Fibroblast of skin of left quadriceps (primary cell): ENCODE results near the gene GRAMD1B.
A peak's percentile ranks its signal among the peaks of the same experiment; 100 is the strongest.

Source experiments
- DNase-seq, 2 experiments: peaks; one replicate each; pipeline ENCODE4 v3.0.0-alpha.2; 2013; ENCODE audit warnings: low read depth in 2 of 2

The GRAMD1B gene

DNA sequence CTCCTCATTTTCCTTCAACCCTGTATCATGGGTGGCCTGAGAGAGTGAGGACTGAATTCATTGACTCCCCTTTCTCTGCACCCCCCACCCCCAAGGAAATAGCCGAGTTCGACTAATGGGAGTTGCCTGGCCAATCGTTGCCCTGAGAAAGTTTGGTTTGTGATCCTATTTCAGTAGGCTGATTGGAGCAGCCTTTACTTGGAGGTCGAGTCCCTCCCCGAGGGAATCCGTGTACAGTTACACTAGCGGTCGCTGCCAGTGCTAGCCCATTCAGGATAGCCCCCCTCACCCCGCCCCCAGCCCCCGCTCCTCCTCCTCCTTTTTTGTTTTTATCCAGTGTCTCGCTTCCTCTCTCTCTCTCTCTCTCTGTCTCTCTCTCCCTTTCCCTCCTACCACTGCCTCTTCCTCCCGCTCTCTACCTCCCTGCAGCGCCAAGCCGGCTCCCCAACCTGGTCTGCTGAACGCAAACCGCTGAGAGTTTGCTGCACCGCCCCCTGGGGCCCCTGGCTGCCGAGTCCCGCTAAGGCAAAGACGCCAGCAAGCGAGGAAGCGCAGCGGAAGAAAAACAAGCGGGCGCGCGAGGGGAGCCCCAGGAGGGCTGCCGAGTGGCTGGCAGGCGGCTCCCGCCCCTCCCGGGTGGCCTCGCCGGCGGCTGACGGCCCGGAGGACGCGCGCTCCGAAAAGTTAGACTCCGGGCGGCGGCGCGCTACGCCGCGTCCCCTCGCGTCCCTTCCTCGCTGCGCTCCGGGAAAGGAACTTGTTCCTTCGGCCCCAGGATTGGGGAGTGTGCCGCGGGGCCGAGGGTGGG, at the start of gene GRAMD1B:
GRAMD1B (plus strand) TSS at position 357 of the 808 bp plus-strand sequence. CDS start 524 bp downstream, outside the sequence.
- DNase-seq: peak; percentile 84 to 86

DNA sequence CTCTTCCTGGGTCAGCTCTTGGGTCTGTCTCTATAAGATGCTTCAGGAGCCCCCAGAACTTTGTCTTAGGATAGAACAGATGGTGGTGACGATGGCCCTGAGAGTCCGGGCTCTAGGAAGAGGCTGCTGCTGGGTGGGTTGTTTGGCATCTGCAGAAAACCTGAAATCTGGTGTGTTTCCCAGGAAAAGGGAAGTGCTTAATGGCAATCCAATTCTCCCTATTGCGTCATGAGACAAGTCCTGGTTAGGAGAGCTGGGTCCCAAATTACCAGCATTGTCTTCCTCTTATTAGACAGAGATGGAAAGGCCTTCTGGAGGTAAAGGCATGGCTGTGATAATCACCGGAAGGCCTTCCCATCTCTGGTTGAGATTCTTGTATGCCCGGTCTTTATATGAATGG, 48.9 kb upstream of the GRAMD1B start:
- DNase-seq: no peak

DNA sequence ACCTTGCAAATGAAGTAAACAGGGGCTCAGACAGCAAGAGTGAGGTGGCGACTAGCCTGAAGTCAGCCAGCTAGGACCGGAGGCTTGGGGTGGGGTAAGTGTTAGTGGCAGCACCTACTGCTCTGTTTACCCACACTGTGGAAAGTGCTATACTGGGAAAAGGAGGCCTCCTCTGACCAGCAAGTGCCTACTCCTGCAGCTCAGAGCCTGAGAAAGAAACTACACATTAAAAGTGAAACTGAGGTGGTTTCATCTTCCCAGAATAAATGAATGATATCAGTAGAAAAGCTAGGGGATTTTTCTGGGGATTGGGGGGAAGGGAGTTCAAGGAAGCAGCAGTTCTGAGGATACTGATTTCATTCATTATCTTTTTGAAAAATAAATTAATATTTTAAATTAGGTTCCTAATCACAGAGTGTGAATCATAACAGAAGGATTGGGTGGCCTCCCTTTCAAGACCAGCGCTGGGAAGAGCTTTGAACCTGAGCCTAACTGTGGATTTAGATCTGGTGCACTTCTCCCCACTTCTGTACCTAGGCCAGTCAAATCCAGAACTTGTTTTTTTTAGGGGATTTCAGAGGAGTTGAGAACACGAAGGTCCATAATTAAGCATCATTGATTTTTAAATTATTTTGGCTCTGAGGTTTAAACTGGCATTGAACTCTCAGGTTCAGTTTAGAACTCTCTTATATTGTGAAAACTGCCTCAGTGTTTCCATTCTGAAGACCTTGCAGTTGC, 48.1 kb upstream of the GRAMD1B start:
- no peak for DNase-seq

DNA sequence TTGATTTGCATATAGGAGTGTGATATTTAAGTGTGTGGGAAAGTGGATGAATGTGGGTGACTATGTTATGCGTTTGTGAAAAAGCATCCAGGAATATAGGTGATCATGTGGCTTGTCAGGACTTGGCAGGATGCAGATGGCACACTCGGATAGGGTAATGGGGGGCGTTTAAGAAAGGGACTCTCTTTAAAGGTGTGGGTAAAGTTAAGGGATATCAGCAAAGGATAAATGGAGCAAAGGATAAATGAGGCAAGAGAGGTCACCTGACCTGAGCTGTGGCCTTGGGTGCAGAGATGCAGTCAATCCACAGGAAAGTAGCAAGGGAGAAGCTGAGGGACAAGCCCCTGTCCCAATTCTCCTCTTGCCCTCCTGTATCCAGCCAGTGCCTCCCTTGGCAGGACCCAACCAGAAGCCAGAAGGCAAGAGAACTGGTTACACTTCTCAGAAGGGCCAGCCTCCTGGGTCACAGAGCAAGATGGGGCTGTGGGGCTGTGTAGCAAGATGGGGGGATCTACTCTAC, 47.5 kb upstream of the GRAMD1B start:
- DNase-seq: no peak

DNA sequence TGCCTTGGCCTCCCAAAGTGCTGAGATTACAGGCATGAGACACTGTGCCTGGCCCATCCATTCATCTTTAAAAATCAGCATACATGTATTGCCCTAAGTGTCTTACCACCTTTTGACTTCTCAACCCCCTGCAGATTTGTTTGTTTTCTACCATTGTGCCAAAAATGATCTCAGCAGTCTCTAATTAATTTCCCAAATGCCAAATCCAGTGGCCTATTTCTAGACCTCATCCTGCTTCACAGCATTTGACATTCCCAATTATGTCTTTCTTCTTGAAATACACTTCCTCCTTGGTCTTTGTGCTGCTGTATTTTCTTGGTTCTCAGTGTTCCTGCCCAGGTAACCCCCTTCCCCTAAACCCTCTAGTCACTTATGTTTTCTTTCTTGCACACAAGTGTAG, 46.0 kb upstream of the GRAMD1B start:
- no peak for DNase-seq

DNA sequence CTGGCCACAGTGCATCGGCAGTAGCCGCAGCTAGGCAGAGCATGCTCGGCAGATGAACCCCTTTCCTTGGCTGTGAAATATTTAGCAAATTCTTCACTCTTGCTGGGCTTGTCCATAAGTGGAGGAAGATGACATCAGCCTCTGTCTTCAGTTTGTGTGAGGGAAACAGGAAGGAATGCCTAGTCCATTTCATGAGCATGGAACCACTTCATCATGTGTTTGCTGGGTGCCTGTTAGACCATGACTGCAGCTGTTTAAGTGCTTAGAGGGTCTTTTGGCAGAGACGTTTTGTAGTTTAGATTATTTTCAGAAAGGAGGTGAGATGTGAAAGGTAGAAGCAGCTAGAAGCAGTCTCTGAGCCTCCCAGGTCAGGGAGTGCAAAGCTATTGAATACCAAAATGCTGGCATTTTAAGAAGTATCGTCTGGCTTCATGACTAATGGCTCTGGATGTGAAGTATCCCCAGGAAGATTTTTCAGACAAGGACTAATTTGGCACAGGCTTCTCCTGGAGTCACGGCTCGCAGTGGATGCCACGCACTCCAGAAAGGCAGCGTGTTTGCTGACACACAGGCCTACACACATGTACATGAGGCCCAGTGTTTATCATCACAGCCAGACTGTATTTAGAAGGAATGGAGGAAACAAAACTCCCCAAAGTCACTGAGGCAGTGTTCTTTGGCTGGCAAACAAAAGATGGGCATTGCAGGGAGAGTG, 43.1 kb upstream of the GRAMD1B start:
- peak; percentile 38 to 42 for DNase-seq

DNA sequence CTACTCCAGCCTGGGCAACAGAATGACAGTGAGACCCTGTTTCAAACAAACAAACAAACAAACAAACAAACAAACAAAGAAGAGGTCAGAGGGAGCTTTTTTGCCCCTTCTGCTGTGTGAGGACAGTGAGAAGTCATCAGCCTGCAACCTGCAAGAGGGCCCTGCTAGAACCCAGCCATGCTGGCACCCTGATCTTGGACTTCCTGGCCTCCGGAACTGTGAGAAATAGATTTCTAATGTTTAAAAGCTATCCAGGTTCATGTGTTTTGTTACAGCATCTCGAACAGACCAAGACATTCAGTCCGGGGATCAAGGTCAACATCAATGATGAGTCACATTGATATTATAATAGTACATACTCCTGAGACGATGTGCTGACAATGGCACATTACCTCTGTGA, 41.4 kb upstream of the GRAMD1B start:
- DNase-seq: no peak

DNA sequence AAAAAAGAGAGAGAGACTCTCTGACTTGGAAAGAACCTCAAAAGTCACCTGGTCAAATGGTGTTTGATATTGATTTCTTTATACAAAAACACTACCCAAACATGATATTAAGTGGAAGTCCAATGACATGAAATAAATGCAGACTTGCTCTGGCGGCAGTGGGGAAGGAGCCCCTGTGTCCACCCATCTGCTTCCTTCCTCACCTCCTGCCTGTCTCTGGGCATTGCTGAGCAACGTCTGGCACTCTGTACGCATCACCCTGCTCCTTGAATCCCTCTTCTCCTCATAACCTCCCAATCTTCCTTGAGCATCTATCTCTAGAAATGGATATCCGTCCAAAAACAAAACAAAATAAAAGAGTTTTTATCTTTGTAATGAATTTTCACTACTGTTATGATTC, 39.9 kb upstream of the GRAMD1B start:
- no peak for DNase-seq

DNA sequence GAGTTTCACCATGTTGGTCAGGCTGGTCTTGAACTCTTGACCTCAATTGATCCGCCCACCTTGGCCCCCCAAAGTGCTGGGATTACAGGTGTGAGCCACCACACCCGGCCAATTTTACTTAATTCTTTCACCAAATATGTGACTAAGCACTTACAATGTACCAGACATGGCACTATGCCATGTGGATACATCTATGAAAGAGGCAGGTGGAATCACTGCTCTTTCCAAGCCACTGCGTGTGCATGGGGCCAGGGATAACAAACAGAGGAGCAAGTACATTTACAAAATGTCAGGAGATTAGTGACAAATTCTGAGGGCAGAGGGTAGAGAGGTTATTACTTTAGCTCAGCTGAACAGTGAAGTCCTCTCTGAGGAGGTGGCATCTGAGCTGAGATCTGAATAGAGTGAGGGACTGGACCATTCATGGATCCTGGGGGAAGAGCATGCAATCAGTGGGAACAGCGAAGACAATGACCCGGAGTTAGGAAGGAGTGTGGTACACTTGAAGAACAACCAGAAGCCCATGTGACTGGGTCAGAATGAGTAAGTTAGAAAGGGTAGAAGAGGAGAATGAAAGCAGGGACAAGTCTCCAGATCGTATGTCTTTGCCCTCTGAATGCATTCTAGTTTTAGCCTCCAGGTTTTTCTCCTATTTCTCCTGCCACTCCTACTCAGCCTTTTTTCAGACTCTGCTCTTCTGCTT, 38.3 kb upstream of the GRAMD1B start:
- no peak for DNase-seq

DNA sequence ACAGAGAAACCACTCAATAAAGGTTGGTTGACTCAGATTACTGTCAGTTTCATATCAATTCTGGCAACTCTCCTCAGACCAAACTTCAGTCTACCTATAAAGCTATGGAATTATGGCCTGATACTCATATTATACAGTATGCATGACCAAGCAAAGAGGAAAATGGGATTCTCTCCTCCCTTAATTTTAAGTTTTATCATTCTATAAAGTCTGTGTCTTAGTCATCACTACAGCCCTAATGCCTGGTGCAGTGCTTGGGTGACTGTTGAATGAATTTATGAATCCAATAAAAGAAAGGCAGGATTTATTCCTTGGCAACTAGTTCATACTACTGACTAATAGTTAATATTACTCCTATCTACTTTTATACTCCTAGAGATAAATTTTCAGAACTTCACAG, 37.6 kb upstream of the GRAMD1B start:
- DNase-seq: no peak

DNA sequence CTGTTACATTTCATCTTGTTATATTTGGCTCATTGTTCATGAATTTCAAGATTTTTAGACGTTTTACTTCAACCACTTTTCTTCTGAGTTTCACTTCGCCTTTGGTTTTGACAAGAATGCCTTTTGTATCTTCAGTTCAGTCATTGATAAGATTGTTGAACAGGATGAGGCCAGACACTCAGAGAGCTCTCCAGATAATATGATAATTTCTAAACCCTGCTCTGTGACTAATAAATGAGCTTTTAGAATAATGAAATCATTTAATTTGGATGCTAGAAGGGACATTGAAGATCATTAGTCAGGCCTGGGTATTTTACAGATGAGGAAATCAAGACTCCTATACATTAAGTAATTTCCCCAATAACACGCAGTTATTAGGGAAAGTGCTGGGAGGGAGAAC, 37.2 kb upstream of the GRAMD1B start:
- no peak for DNase-seq

DNA sequence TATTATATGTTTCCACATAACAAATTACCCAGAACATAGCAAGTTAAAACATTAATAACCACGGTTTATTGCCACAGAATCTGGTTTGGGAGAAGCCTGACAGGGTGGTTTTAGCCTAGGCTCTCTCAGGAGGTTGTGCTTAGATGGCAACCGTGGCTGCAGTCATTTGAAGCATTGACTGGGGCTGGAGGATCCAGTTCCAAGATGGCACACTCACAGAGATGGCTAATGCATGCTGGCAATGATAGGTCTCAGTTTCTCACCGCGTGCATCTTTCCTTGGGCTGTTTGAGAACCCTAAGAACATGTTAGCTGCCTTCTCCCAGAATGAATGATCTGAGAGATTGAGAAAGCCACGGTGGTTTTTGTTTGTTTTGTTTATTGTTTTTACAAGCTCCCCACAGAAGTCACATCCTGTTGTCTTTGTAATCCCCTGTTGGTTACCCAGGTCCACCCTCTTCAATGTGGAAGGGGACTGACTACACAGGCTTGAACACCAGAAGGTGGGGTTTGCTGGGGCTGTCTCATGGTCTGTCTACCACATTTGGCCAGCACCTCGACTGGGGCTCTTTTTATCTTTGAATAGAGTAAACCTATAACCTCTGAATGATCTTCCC, 36.6 kb upstream of the GRAMD1B start:
- no peak for DNase-seq

DNA sequence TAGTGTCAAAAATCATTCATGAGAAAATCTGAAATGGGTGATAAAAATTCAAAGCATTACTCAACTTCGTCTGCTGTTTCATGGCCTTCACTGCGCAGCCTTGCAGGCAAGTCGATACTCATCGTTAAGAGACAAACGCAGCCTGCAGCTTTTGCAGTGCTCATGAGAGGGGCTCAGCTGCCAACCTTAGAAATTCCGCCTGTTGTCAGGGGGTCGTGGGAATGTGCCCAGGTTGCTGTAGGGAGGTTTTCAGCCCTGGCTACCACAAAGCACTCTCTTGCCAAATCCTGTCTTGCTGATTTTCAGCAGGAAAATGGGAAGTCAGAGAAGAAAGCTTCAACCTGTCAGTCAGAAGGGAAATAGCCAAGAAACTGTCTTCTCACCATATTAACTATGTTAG, 25.4 kb upstream of the GRAMD1B start:
- DNase-seq: no peak

DNA sequence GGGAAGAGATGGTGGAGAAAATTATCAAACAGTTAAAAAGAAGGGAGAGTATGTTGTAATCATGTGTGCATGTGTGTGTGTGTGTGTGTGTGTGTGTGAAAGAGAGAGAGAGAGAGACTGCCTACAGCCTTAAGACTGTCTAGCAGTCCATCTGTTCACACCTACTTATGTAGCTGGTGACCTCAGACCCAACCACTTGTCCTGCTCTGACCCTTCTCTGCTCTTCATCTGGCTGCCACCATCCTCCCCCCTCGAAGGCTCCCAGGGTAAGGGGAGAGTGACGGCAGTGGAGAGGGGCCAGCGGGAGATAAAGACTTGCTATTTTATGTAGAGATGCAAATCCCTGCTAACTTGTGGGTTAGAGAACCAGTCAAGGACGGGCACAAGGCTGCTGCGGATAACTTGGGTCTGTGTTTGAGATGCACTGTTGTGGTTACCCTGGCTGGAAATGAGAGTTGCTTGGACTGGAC, 24.9 kb upstream of the GRAMD1B start:
- DNase-seq: no peak

DNA sequence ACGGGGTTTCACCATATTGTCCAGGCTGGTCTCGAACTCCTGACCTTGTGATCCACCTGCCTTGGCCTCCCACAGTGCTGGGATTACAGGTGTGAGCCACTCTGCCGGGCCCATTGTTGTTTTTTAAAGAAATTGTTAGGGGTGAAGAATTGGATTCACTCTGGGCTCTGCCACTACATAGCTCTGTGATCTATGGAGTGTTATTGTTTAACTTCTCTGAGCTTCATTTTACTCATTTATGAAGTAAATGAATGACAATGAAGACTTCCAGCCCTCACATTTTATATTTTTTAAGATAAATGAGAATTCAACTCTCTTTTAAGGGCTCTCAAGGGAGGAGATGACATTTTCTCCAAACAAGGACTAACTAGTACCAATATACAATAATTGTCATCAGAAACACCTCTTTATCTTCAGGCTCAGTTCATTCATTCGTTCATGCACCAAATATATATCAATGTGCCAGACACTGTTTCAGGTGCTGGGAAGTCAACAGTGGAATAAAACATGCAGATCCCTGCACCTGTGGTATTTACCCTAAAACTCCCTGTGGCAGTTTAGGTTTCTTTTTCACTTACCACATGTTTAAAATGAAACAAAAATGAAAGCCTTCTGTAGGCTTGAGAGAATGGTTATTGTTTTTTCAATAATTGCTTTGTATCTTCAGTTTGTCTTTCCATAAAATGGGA, 23.5 kb upstream of the GRAMD1B start:
- no peak for DNase-seq

DNA sequence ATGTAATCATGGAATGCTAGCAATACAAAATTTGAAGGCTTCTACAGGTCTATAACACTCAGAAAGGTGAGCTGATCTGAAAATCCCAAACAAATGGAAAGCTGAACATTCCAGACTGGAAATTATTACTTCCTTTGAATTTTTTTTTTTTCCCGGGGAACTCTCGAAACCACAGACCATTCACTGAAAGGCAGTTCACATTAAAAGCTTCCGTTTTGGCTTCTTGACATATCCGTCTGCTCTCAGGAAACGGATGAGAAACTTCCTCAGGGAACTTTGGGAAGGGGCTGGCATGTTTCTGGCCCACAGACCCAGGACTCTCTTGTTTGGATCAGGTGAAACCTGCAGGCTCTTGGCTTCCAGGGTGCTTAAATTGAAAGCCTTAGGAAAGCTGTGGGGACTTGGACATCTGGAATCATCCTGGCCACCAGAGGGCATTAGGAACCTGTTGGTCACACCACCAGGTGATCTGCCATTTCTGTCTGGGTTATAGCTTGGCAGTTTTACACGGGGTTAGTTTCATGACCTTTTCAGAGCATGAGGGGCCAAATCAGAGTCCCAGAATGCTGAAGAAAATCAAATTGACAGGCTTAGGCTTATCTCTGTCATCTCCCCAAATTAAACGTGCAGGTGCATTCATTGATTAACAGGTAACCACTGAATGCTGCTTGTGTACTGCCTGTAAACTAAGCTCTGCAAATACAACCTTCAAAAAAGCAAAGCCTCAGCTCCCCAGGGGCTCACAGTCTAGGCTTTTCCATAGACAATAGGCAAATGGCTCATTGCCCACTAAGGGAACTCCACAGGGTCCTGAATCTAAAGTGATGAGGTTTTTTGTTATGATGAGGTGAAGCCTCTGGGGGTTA, 22.7 kb upstream of the GRAMD1B start:
- DNase-seq: peak; percentile 31 to 39

DNA sequence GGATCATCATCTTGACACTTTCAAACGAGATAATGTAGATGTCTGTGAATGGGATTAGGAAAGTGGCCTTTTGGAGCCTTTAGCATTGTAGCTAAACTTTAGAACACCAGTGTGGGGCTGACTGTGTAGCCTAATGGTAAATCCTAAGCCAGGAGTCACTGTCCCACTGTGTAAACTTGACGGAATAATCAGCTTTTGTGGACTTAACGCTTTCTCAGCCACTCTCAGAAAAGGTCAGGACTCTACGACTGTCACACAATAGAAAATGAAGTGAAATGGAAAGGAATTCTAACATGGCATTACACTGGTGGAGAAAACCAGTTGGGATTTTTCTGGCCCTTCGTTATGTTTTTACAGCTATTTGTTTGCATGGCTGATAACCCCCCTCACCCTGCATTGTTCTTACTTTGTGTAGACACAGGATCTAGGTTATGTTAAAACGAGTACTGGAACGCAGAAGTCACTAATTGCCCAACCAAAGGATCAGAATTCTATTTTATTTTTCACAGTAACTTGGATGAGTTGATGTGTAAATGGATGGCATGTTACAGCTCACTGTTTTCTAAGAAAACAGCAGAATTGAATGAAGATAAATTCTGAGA, 22.0 kb upstream of the GRAMD1B start:
- no peak for DNase-seq

DNA sequence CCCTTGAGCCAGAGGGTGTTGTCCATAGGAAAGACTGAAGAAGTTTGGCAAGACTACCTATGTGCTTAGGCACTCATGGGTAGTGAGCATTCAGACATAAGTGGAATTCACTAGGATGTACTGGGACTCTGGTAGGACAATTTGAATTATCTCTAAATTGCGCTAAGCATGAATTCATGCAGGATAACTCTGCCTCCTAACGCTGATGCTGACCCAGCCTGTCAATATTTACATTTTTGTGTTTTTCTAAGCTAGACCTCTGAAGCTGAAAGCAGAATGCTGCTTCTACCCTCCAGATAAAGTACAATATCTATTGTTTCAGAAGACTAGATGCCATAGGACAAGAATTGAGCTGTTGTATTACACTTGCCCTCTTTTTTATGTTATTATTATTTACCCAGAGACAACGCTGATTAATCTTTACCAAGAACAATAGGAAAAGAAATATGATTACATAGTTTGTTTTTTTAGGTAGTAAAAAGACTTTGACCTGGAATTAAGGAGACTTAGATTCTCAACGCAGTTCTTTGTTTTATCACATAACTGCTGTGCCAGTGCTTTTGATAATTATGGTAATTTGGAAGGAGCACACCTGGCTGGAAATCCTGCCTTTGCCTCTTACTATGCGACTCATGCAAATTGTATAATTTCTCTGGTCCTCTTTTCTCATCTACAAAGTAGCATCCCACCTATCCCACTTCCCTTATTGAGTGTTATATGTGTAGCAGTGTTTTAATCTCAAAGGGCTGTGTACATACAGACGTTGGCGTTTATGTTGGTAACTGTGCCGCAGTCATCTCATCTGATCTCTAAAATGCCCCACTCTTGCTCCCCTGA, 21.2 kb upstream of the GRAMD1B start:
- no peak for DNase-seq
